ENCODE results near the gene DYNLL1. TPM values are rescaled to one million over a fixed set of nuclear protein-coding genes. Genes with fewer than 3 reads are reported as not detected.

The DYNLL1 gene
- total RNA-seq, 1 experiment from 2014 or later: 243 TPM

DNA sequence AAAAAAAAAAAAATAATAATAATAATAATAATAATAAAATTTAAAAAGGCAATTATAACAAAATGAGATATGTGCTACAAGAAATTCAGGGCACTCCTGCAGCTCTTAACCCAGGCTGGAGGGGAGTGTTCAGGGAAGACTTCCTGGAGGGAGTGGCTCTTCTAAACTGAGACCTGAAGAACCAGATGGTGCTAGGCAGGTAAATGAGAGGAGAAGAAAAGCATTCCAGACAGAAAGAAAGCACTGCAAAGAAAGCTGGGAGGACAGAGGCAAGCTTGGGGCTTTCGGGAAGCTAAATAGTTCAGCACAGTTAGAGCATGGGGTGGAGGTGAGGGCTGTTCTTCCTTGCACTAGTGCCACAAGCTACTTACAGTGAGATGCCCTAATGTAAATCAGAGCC, 16.5 kb upstream of the DYNLL1 start:
- DNase-seq (ENCODE audit: low read depth, low spot score) (no peak), ATAC-seq (no peak)
- Histone ChIP-seq H3K27ac (ENCODE audit: low read depth, low read length) (no peak overlapping the region), H3K36me3 (ENCODE audit: control insufficient read depth in 1 of 2, insufficient read depth in 2 of 2, low read length in 2 of 2) (no peaks in the 10 kb centered on the region), H3K27me3 (ENCODE audit: insufficient read depth, low read length) (no peaks in the 10 kb centered on the region), H2AFZ (ENCODE audit: low read depth, low read length, poor library complexity, severe bottlenecking) (no peak overlapping the region), H4K20me1 (ENCODE audit: insufficient read depth) (no peaks in the 10 kb centered on the region), H3K4me2 (ENCODE audit: low read length) (no peak overlapping the region), H3K4me1 (ENCODE audit: control insufficient read depth in 1 of 2, insufficient read depth in 2 of 2, low read length in 2 of 2) (peaks cover 10 to 19% of the 10 kb centered on the region in 2 experiments), H3K79me2 (ENCODE audit: insufficient read depth, low read length) (no peaks in the 10 kb centered on the region), H3K4me3 (replicated peaks in 1 of 2; ENCODE audit: low read depth in 1 of 2, low read length in 2 of 2) (no peak overlapping the region), H3K9ac (ENCODE audit: low read length) (no peak overlapping the region), H3K9me2 (ENCODE audit: insufficient read depth) (no peaks in the 10 kb centered on the region), H3K9me3 (ENCODE audit: control insufficient read depth in 1 of 2, insufficient read depth in 1 of 2, low read depth in 1 of 2, low read length in 2 of 2) (no peaks in the 10 kb centered on the region)
- intact Hi-C loops (cut with micrococcal nuclease): no loop called here
- POLR2A ChIA-PET: interaction anchor here (0.8 to 1.2 kb wide), 2 partner anchors 12 to 16 kb away, joined by 3 to 4 read pairs; partner anchors contain the start of gene DYNLL1
- TF ChIP-seq ELF1 (IDR thresholded peaks at IDR 0.05; ENCODE audit: borderline replicate concordance, low read depth) (no peak), CTCF (IDR thresholded peaks at IDR 0.05 in 2 of 3, conservative IDR thresholded peaks at IDR 0.05 in 1 of 3; ENCODE audit: borderline replicate concordance in 1 of 3, insufficient read depth in 1 of 3, low read depth in 2 of 3, low read length in 2 of 3) (no peak), POLR2AphosphoS5 (IDR thresholded peaks at IDR 0.05; ENCODE audit: low read depth, low read length) (no peak), YY1 (IDR thresholded peaks at IDR 0.05; ENCODE audit: extremely low read depth, insufficient replicate concordance, low read depth, low read length) (no peak)
- CTCF ChIA-PET: no interaction called here
- BruUV-seq (replicated peaks): no TSS peak
- RAD21 ChIA-PET (ENCODE audit: low non-redundant PET in 1 of 2, low total read pairs in 2 of 2, uncharacterized antibody in 2 of 2, unreplicated experiment in 2 of 2): no interaction called here

- Histone ChIP-seq H4K20me1 (ENCODE audit: insufficient read depth) (no peaks in the 10 kb centered on the region), H3K79me2 (ENCODE audit: insufficient read depth, low read length) (no peaks in the 10 kb centered on the region), H2AFZ (ENCODE audit: low read depth, low read length, poor library complexity, severe bottlenecking) (no peak overlapping the region), H3K9ac (ENCODE audit: low read length) (no peak overlapping the region), H3K27ac (ENCODE audit: low read depth, low read length) (no peak overlapping the region), H3K9me2 (ENCODE audit: insufficient read depth) (no peaks in the 10 kb centered on the region), H3K36me3 (ENCODE audit: control insufficient read depth in 1 of 2, insufficient read depth in 2 of 2, low read length in 2 of 2) (no peaks in the 10 kb centered on the region), H3K4me1 (ENCODE audit: control insufficient read depth in 1 of 2, insufficient read depth in 2 of 2, low read length in 2 of 2) (peaks cover 3 to 11% of the 10 kb centered on the region in 2 experiments), H3K9me3 (ENCODE audit: control insufficient read depth in 1 of 2, insufficient read depth in 1 of 2, low read depth in 1 of 2, low read length in 2 of 2) (no peaks in the 10 kb centered on the region), H3K4me2 (ENCODE audit: low read length) (no peak overlapping the region), H3K4me3 (replicated peaks in 1 of 2; ENCODE audit: low read depth in 1 of 2, low read length in 2 of 2) (no peak overlapping the region), H3K27me3 (ENCODE audit: insufficient read depth, low read length) (no peaks in the 10 kb centered on the region)
- no peak for DNase-seq (ENCODE audit: low read depth, low spot score)
- ChIA-PET CTCF (no interaction called here), POLR2A (interaction anchor here (0.8 to 1.2 kb wide), 2 partner anchors 12 to 16 kb away, joined by 3 to 4 read pairs; partner anchors contain the start of gene DYNLL1), RAD21 (ENCODE audit: low non-redundant PET in 1 of 2, low total read pairs in 2 of 2, uncharacterized antibody in 2 of 2, unreplicated experiment in 2 of 2) (no interaction called here)
- no peak for TF ChIP-seq EZH2 (IDR thresholded peaks at IDR 0.05)
- no peak for ATAC-seq
- BruUV-seq (replicated peaks): no TSS peak
- intact Hi-C loops (cut with micrococcal nuclease): no loop called here
Measured at GRCh38 chr12:120480211-120480610, 15.7 kb upstream of the DYNLL1 start.
